DOHH2 (cell line): ENCODE data around the gene PTPRQ.
A peak's percentile ranks its signal among the peaks of the same experiment; 100 is the strongest.

ENCODE experiments used
- H3F3A ChIP-seq: fragments of 200-600 bp; sonication (generic), shearing (Covaris generic); 2 replicates; pipeline ENCODE4 v1.6.0; 2016; ENCODE audit warnings: antibody characterized with exemption, mild to moderate bottlenecking; ENCODE audit not compliant: control insufficient read depth, insufficient read depth
- H3K27ac ChIP-seq: fragments of 200-600 bp; sonication (generic); 2 replicates; pipeline ENCODE4 v1.5.1; 2014; ENCODE audit warnings: low read depth, mild to moderate bottlenecking, low read length, moderate library complexity
- H3K27me3 ChIP-seq: fragments of 200-600 bp; sonication (generic); 2 replicates; pipeline ENCODE4 v1.6.1; 2014; ENCODE audit warnings: mild to moderate bottlenecking, low read length, mixed read lengths; ENCODE audit not compliant: control insufficient read depth
- H3K36me3 ChIP-seq: fragments of 200-600 bp; sonication (generic); 2 replicates; pipeline ENCODE4 v1.6.1; 2014; ENCODE audit warnings: mild to moderate bottlenecking, low read length, moderate library complexity, mixed read lengths; ENCODE audit not compliant: control insufficient read depth
- H3K4me1 ChIP-seq: fragments of 200-600 bp; sonication (generic); 2 replicates; pipeline ENCODE4 v1.6.1; 2014; ENCODE audit warnings: mild to moderate bottlenecking, low read length, mixed read lengths; ENCODE audit not compliant: control insufficient read depth
- H3K4me2 ChIP-seq: fragments of 200-600 bp; sonication (generic); 2 replicates; pipeline ENCODE4 v1.6.0; 2014; ENCODE audit warnings: mild to moderate bottlenecking, low read length, moderate library complexity
- H3K4me3 ChIP-seq: fragments of 200-600 bp; sonication (generic); 2 replicates; pipeline ENCODE4 v1.5.1; 2014; ENCODE audit warnings: mild to moderate bottlenecking, low read length, mixed read lengths
- H3K79me2 ChIP-seq: fragments of 200-600 bp; sonication (generic); 2 replicates; pipeline ENCODE4 v1.6.1; 2014; ENCODE audit warnings: mild to moderate bottlenecking, low read length, mixed read lengths; ENCODE audit not compliant: control insufficient read depth
- H3K9me2 ChIP-seq: fragments of 200-600 bp; sonication (generic); replicated peaks from 2 replicates; pipeline ENCODE4 v1.6.1; 2014; ENCODE audit warnings: mild to moderate bottlenecking, low read length, mixed read lengths; ENCODE audit not compliant: control insufficient read depth
- H3K9me3 ChIP-seq: fragments of 200-600 bp; sonication (generic); 2 replicates; pipeline ENCODE4 v1.6.1; 2014; ENCODE audit warnings: antibody characterized with exemption, low read length, mixed read lengths; ENCODE audit not compliant: control insufficient read depth, insufficient read depth
- H4K20me1 ChIP-seq: fragments of 200-600 bp; sonication (generic); 2 replicates; pipeline ENCODE4 v1.6.0; 2014; ENCODE audit warnings: low read depth, mild to moderate bottlenecking, antibody characterized with exemption, low read length, moderate library complexity; ENCODE audit not compliant: control insufficient read depth, insufficient read depth
- CTCF ChIP-seq: fragments of 200-600 bp; sonication (generic); IDR thresholded peaks from one replicate; pipeline ENCODE4 v1.5.1; 2014; ENCODE audit warnings: antibody characterized with exemption, mild to moderate bottlenecking, low read depth, low read length; ENCODE audit not compliant: poor library complexity, severe bottlenecking
- EZH2phosphoT487 ChIP-seq: fragments of 200-600 bp; sonication (generic); IDR thresholded peaks from 2 replicates; pipeline ENCODE4 v1.6.1; 2017; ENCODE audit warnings: borderline replicate concordance, mild to moderate bottlenecking, antibody characterized with exemption, low read length, moderate library complexity, mixed read lengths

The PTPRQ gene

DNA sequence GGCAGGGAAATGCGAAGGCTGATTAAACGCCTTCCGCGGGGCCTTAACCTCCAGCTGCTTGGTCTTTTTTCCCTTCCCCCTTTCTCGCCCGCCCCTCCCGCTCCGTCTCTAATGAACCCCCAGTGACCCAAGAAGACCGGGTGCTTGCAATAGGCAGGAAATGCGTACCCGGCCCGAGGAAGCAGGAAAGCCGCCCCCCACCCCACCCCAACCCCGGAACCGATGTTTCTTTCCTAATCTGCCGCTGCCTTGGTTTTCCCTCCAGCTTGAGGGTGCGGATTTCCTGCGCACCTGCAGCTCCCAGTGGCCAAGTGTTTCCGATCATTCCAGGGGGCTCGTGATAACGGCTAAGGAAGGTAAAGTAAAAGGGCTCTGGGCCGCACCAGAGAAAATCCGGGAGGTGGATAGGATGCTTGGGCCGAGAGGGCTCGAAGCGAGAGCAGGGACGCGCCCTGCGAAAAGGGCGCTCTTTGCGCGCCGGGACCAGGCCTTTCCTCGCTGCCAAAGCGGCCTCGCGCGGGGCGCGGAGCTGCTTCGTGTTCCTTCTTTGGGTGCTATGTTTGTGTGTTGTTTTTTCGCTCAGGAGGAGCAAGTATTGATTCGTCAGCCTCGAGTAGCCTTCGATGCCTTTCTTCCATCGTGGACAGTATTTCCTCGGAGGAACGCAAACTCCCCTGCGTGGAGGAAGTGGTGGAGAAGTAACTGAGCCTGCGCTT lies 264.4 kb downstream of the PTPRQ start:
- Histone ChIP-seq H4K20me1 (no peaks in the 10 kb centered on the region), H3K9me3 (no peaks in the 10 kb centered on the region; the same call in 1 of the 2 replicates), H3K4me1 (no peaks in the 10 kb centered on the region), H3K27me3 (no peaks in the 10 kb centered on the region), H3K4me3 (no peak overlapping the region), H3K79me2 (no peaks in the 10 kb centered on the region), H3K4me2 (no peak overlapping the region), H3K9me2 (no peaks in the 10 kb centered on the region), H3F3A (no peaks in the 10 kb centered on the region), H3K36me3 (no peaks in the 10 kb centered on the region), H3K27ac (no peak overlapping the region)
- no peak for TF ChIP-seq CTCF
- no peak for TF ChIP-seq EZH2phosphoT487

DNA sequence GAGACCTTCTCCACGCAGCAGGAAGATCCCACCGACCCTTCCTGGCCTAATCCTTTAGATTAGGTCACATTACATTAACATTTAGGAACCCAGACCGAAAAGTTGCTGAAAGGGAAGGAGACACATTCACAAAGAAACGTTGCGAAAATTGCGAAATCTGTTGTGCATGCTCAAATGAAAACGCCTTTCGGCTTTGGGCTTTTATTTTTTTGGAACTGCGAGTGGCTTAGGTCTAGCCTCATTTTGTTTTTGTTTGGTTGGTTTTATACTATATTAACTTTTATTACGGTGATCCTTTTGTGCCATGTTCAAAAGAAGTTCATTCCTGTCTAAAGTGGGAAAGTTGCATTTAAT lies 264.9 kb downstream of the PTPRQ start:
- H3K4me3 ChIP-seq = no peak overlapping the region
- H3K27me3 ChIP-seq = no peaks in the 10 kb centered on the region

GRCh38 chr12:80709811-80710726 lies 266.0 kb downstream of the PTPRQ start:
- Histone ChIP-seq H3K4me3 (no peak overlapping the region), H4K20me1 (no peaks in the 10 kb centered on the region), H3F3A (no peaks in the 10 kb centered on the region), H3K27me3 (no peaks in the 10 kb centered on the region), H3K27ac (no peak overlapping the region), H3K9me2 (no peaks in the 10 kb centered on the region), H3K36me3 (no peaks in the 10 kb centered on the region), H3K79me2 (no peaks in the 10 kb centered on the region), H3K4me1 (no peaks in the 10 kb centered on the region), H3K9me3 (no peaks in the 10 kb centered on the region; the same call in 1 of the 2 replicates), H3K4me2 (no peak overlapping the region)
- TF ChIP-seq CTCF (peak; percentile 71), EZH2phosphoT487 (no peak)

More for the DNA sequence above, 264.9 kb downstream of the PTPRQ start:
- Histone ChIP-seq H4K20me1 (no peaks in the 10 kb centered on the region), H3K79me2 (no peaks in the 10 kb centered on the region), H3K9me3 (no peaks in the 10 kb centered on the region; the same call in 1 of the 2 replicates), H3K36me3 (no peaks in the 10 kb centered on the region), H3K4me1 (no peaks in the 10 kb centered on the region), H3K9me2 (no peaks in the 10 kb centered on the region), H3F3A (no peaks in the 10 kb centered on the region), H3K27ac (no peak overlapping the region), H3K4me2 (no peak overlapping the region)
- TF ChIP-seq EZH2phosphoT487 (no peak), CTCF (no peak)
